GM11168 (cell line): Measurements from ENCODE around the gene ATP9A.
"Not testable (repeated sequence)": the region's sequence is repeated elsewhere in the genome, so short reads cannot be mapped to it uniquely, and the experiment has no call there.

ENCODE experiments used
- in situ Hi-C: fragments of 300-500 bp; cut with MboI; formaldehyde crosslinking; loops from one replicate; pipeline ENCODE4 v1.12.0; 2022; ENCODE audit warnings: low sequenced_read_pairs; ENCODE audit not compliant: unreplicated experiment

Gene ATP9A

GRCh38 chr20:51661609-51662178 is 106.5 kb downstream of the ATP9A start:
- in situ Hi-C loops: no loop called here

DNA sequence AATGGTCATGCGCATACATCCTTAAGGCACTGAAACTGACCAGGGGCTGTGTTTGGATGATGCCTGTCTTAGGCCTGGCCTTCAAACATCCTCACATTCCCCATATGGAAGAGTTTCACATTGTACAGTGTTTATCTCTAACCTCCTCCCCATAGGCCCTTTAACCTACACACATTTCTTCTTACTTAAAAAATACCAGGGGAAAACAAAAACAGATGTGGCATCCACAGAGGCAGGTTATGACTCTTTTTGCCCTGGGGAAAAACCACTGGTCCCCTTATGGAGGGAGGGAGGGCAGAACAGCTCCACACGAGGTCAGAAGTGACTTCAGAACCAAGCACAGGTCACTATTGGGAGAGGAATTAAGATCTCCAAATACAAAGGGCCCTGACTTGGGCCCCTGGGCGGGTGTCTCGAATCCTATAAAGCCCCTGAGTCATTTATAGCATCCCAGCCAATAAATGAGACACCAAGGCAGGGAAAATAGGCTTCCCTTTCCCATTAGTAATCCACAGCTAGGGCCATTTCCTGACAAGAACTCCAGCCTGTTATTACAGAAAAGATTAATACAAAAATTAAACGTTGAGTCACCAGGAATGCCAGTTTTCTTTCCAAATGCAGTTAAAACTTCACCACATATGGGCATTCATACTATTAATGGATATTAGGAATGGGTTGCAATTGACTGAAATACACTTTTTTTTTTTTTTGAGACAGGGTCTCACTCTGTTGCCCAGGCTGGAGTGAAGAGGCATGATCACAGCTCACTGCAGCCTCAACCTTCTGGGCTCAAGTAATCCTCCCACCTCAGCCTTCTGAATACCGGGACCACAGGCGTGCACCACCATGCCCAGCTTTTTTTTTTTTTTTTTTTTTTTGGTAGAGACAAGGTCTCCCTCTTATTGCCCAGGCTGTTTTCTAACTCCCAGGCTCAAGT is 107.2 kb downstream of the ATP9A start:
- in situ Hi-C loops: no loop called here

GRCh38 chr20:51659491-51660050 is 108.6 kb downstream of the ATP9A start:
- in situ Hi-C loops: no loop called here

DNA sequence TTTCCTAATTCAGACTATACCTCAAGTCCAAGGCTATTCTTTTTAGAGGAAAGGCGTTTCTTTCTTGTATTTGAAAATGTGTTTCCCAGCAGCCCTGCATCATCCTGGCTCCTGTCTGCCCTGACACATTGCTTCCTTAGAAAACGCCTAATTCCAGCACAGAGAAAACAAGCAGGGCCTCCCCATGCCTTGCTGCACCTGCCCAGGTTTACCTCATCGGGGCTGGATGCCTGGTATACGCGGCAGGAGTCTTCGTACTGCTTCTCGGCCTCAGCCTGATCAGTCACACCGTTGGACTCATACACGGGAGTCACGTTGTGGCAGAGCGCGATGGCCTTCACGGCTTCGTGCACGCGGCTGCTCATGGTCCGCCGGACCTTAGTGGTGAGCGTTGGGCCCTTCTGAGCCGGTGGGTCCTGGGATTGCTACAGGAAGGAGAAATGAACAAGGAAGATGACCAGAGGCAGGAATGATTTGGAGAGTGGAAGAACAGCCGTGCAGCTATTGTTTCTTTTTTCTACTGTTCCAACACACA is 111.4 kb downstream of the ATP9A start:
- in situ Hi-C loops: no loop called here

DNA sequence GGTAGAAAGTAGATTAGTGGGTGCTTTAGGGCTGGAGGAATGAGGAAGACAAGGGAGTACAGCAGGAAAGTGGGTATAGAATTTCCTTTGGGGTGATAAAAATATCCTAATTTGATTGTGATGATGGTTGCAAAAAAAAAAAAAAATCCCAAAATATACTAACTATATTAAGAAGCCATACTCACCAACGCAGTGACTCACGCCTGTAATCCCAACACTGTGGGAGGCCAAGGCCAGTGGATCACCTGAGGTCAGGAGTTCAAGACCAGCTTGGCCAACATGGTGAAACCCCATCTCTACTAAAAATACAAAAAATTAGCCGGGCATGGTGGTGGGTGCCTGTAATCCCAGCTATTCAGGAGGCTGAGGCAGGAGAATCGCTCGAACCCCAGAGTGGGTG is 112.1 kb downstream of the ATP9A start:
- in situ Hi-C loops: not testable (repeated sequence)

DNA sequence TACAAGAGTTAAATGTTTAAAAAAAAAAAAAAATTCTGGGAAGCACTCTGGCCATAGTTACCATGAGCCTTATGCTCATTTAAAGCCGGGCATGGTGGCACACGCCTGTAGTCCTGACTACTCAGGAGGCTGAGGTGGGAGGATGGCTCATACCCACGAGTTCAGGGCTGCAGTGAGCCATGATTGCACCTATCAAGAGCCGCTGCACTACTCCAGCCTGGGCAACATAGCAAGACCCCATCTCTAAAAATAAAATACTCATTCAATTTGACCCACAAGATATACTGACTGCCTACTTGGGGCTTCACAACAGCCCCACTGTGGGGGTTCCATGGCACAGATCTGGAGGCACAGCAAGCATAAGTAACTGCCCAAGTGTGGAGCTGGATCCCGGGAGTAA is 113.7 kb downstream of the ATP9A start:
- in situ Hi-C loops: no loop called here

DNA sequence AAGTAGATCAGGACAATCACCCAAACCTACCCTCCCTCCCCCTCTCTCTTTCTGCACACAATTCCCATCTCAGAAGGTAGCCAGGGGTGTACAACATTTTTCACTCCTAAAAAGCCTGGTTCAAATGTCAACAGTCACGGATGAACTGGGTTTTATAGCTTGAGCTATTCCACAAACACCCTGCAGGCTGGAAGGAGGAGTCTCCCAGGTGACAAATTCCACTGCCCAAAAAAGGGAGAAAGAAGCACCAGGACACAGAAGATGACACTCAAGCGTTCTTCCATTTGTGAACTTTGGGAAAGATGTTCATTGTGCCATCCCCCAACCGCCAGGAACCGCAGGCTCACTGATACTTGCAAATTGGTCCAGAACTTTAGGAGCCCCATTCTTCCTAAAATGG is 114.1 kb downstream of the ATP9A start:
- in situ Hi-C loops: no loop called here

DNA sequence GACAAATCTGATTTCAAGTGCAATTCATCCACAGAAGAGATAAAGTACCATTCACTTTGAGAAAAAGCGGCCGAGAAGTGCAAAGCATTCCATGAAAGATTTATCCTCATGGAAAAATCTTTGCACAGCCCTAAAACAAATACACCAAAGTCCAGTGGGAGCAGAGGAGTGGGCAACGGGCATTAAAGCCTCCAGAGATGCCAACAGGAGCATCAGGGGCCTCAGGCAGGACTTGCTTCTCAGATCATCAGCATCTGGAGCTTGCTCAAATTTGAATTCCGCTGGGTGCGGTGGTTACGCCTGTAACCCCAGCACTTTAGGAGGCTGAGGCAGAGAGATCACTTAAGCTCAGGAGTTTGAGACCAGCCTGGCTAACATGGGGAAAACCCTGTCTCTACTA is 115.0 kb downstream of the ATP9A start:
- in situ Hi-C loops: no loop called here

DNA sequence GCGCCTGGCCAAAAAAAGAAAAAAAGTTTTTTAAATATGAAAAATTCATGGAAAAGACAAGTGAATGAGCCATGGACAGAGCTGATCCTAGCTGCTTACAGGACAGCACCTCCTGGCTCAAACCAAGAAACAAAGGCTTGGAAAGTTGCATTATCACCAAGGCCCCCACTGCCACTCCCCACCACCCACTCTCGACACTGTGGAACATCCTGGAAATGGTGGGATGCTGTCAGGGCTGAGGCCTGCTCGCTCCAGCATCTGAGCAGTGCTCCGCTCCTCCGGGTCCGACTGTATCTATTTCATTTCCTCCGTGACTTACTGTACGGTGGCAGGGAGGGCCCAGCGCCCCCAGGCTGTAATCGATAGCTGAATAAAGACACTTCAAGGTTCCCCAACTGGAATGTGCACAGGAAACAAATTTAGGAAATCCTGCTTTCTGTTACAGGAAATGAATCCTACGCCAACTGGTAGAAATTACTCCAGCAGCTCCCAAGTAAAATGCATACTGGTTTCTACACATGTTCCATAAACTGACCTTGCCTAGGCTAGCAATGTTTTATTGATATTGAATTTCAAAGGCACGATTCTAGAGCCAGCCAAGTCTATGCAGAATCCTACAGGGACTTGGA is 116.2 kb downstream of the ATP9A start:
- in situ Hi-C loops: no loop called here

GRCh38 chr20:51650685-51651134 is 117.5 kb downstream of the ATP9A start:
- in situ Hi-C loops: no loop called here

GRCh38 chr20:51648571-51648947 is 119.6 kb downstream of the ATP9A start:
- in situ Hi-C loops: no loop called here

GRCh38 chr20:51647674-51648570 is 120.3 kb downstream of the ATP9A start:
- in situ Hi-C loops: no loop called here

DNA sequence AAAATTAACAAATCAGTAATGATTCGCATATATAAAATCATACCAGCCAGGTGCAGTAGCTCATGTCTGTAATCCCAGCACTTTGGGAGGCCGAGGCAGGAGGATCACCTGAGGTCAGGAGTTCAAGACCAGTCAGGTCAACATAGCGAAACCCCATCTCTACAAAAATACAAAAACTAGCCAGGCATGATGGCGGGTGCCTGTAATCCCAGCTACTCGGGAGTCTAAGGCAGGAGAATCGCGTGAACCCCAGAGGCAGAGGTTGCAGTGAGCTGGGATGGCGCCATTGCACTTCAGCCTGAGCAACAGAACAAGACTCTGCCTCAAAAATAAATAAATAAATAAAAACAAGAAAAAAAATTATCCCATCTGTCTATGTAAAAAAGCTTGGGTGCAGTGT is 124.4 kb downstream of the ATP9A start:
- in situ Hi-C loops: not testable (repeated sequence)

GRCh38 chr20:51643390-51643789 is 124.8 kb downstream of the ATP9A start:
- in situ Hi-C loops: no loop called here

DNA sequence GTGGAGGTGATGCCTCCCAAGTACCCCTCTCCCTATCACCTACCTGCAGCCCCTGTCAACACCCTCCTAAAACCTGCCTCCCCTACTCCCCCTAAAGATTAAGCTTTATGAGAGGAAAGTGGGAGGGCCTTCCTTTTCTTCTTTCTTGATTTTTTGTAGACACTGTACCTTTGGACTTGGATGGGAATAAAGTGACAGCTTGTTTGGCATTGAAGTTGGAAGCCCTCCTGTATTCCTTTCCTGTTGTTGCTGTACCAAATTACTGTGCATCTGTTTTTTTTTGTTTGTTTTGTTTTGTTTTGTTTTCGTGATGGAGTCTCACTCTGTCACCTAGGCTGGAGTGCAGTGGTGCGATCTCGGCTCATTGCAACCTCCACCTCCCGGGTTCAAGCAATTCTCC is 126.3 kb downstream of the ATP9A start:
- in situ Hi-C loops: no loop called here

- in situ Hi-C loops: no loop called here
Measured at GRCh38 chr20:51640743-51641142, 127.4 kb downstream of the ATP9A start.

DNA sequence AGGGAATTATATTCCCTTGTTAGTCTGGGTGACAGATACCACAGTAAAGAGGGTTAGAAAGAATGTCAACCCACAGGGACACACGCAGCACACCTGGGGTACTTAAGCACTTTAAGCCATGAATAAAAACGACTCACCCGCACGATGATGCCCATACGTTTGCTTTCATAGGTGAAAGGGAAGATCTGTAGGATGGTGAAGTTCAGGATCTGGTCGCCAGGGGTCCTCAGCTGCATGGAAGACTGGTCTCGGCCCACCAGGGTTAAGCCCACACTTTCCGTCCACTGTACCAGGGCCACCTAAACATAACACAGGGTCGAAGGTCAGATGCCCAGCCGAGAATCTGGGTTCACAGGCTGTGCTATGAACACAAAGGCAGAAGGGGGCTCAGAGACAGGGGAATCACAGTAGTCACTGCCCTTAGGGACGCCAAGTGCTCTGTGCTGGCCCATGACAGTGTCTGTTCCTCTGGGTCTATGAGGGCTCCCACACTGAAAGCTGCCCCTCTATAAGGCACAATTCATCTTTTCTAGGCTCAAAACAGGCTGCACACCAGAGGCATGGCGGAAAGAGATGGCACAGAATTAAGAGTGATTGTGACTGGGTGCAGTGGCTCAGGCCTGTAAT is 128.9 kb downstream of the ATP9A start:
- in situ Hi-C loops: no loop called here

DNA sequence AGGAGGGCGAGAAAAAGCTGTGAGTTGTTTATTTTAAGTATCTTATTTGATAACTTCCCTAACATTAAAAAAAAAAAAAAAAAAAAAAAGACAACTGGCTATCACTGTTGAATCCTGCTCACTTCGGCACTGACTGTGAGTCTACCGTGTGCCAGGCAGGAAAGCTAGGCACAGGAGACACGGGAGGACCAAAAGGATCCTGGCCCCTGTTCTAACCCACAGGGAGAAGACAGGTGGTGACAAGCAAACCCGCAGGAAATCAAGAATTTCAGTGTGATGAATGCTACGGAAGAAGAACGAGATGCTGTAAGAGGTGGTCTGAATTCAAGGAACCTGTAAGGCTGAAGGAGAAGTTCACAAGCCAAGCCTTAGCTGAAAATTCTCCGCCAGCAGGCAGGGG is 130.9 kb downstream of the ATP9A start:
- in situ Hi-C loops: no loop called here

DNA sequence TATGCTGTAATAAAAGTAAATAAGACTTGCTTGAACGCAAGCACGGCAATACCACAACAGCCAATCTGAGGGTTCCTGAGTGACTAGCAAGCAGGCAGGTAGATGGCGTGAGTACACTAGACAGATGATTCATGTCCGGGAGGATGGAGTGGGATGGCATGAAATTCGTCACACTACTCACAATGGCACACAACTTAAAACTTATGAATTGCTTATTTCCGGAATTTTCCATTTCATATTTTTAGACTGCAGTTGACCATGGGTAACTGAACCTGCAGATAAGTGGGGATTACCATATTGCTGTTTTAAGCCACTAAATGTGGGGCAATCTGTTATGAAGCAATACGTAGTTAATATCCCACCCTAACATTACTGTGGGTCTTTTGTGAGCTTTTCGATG is 132.1 kb downstream of the ATP9A start:
- in situ Hi-C loops: no loop called here
